KMS-11 (cell line): ENCODE measurements around the gene CACNA1I.

Experiments used
- H2AFZ ChIP-seq: fragments of 200-600 bp; sonication (generic); 2 replicates; pipeline ENCODE4 v1.6.1; 2016; ENCODE audit warnings: antibody characterized with exemption, mixed run types, low read depth
- H3K27ac ChIP-seq: fragments of 200-600 bp; sonication (generic); 2 replicates; pipeline ENCODE4 v1.6.1; 2016; ENCODE audit warnings: mild to moderate bottlenecking, mixed run types
- H3K27me3 ChIP-seq: fragments of 200-600 bp; sonication (generic); 2 replicates; pipeline ENCODE4 v1.6.1; 2017; ENCODE audit warnings: mild to moderate bottlenecking, low read depth, mixed run types, moderate library complexity; ENCODE audit not compliant: insufficient read depth
- H3K36me3 ChIP-seq: fragments of 200-600 bp; sonication (generic); 2 replicates; pipeline ENCODE4 v1.6.1; 2017; ENCODE audit warnings: mild to moderate bottlenecking, mixed run types; ENCODE audit not compliant: insufficient read depth
- H3K4me1 ChIP-seq: fragments of 200-600 bp; sonication (generic); 2 replicates; pipeline ENCODE4 v1.6.1; 2016; ENCODE audit warnings: mild to moderate bottlenecking, low read depth, mixed run types; ENCODE audit not compliant: poor library complexity, severe bottlenecking
- H3K4me2 ChIP-seq: fragments of 200-600 bp; sonication (generic); 2 replicates; pipeline ENCODE4 v1.7.0; 2016; ENCODE audit warnings: mild to moderate bottlenecking, mixed run types
- H3K4me3 ChIP-seq: fragments of 200-600 bp; sonication (generic); IDR thresholded peaks from 2 replicates; pipeline ENCODE4 v1.6.1; 2017; ENCODE audit warnings: low read depth, low read length, mixed read lengths; ENCODE audit not compliant: insufficient read depth
- H3K79me2 ChIP-seq: fragments of 200-600 bp; sonication (generic); 2 replicates; pipeline ENCODE4 v1.6.1; 2016; ENCODE audit warnings: low read depth, mixed run types; ENCODE audit not compliant: insufficient read depth
- H3K9ac ChIP-seq: fragments of 200-600 bp; sonication (generic); 2 replicates; pipeline ENCODE4 v1.6.1; 2016; ENCODE audit warnings: mild to moderate bottlenecking, mixed run types
- H4K20me1 ChIP-seq: fragments of 200-600 bp; sonication (generic); 2 replicates; pipeline ENCODE4 v1.6.1; 2016; ENCODE audit warnings: mild to moderate bottlenecking, mixed run types; ENCODE audit not compliant: insufficient read depth
- CTCF ChIP-seq: fragments of 200-600 bp; sonication (generic); conservative IDR thresholded peaks from 2 replicates; pipeline ENCODE4 v1.6.1; 2017; ENCODE audit warnings: low read depth, mild to moderate bottlenecking, antibody characterized with exemption, low read length, moderate library complexity, mixed read lengths

Gene CACNA1I

GRCh38 chr22:39707351-39707750, 136.8 kb downstream of the CACNA1I start:
- Histone ChIP-seq H3K4me3 (no peak overlapping the region), H4K20me1 (no peaks in the 10 kb centered on the region), H3K27ac (no peak overlapping the region), H3K36me3 (no peaks in the 10 kb centered on the region), H3K9ac (no peak overlapping the region), H3K4me1 (no peaks in the 10 kb centered on the region), H2AFZ (no peak overlapping the region), H3K27me3 (peaks cover 93% of the 10 kb centered on the region), H3K79me2 (no peaks in the 10 kb centered on the region), H3K4me2 (no peak overlapping the region)
- no peak for TF ChIP-seq CTCF

- Histone ChIP-seq H3K27me3 (peaks cover 93% of the 10 kb centered on the region), H3K27ac (no peak overlapping the region), H3K4me2 (no peak overlapping the region), H3K36me3 (no peaks in the 10 kb centered on the region), H2AFZ (no peak overlapping the region), H3K4me3 (no peak overlapping the region), H3K4me1 (no peaks in the 10 kb centered on the region), H4K20me1 (no peaks in the 10 kb centered on the region), H3K9ac (no peak overlapping the region), H3K79me2 (no peaks in the 10 kb centered on the region)
- TF ChIP-seq CTCF: no peak
These were observed 137.3 kb downstream of the CACNA1I start for GRCh38 chr22:39707816-39708215.

GRCh38 chr22:39710380-39711150, 140.0 kb downstream of the CACNA1I start:
- no peak for TF ChIP-seq CTCF

GRCh38 chr22:39712081-39712480, 141.5 kb downstream of the CACNA1I start:
- no peak overlapping the region for H3K9ac ChIP-seq

More at GRCh38 chr22:39710380-39711150, 140.0 kb downstream of the CACNA1I start:
- Histone ChIP-seq H3K36me3 (no peaks in the 10 kb centered on the region), H4K20me1 (no peaks in the 10 kb centered on the region), H3K4me3 (no peak overlapping the region), H3K9ac (no peak overlapping the region), H3K27me3 (peaks cover 85% of the 10 kb centered on the region), H3K79me2 (no peaks in the 10 kb centered on the region), H2AFZ (no peak overlapping the region), H3K4me1 (no peaks in the 10 kb centered on the region), H3K4me2 (no peak overlapping the region), H3K27ac (no peak overlapping the region)

More at GRCh38 chr22:39712081-39712480, 141.5 kb downstream of the CACNA1I start:
- Histone ChIP-seq H3K27me3 (peaks cover 74% of the 10 kb centered on the region), H3K4me3 (no peak overlapping the region), H3K36me3 (no peaks in the 10 kb centered on the region), H3K27ac (no peak overlapping the region), H3K4me1 (no peaks in the 10 kb centered on the region), H3K79me2 (no peaks in the 10 kb centered on the region), H3K4me2 (no peak overlapping the region), H4K20me1 (no peaks in the 10 kb centered on the region), H2AFZ (no peak overlapping the region)
- no peak for TF ChIP-seq CTCF
